HG02571 (cell line): Measurements from ENCODE around the gene THBS3.
"Not testable (repeated sequence)": the region's sequence is repeated elsewhere in the genome, so short reads cannot be mapped to it uniquely, and the experiment has no call there.

Experiments
- ATAC-seq: cut with Tn5 transposase; IDR thresholded peaks from one replicate; pipeline ENCODE4 v1.9.1; 2021; ENCODE audit warnings: mild to moderate bottlenecking, moderate library complexity; ENCODE audit not compliant: unreplicated experiment

Gene THBS3

DNA sequence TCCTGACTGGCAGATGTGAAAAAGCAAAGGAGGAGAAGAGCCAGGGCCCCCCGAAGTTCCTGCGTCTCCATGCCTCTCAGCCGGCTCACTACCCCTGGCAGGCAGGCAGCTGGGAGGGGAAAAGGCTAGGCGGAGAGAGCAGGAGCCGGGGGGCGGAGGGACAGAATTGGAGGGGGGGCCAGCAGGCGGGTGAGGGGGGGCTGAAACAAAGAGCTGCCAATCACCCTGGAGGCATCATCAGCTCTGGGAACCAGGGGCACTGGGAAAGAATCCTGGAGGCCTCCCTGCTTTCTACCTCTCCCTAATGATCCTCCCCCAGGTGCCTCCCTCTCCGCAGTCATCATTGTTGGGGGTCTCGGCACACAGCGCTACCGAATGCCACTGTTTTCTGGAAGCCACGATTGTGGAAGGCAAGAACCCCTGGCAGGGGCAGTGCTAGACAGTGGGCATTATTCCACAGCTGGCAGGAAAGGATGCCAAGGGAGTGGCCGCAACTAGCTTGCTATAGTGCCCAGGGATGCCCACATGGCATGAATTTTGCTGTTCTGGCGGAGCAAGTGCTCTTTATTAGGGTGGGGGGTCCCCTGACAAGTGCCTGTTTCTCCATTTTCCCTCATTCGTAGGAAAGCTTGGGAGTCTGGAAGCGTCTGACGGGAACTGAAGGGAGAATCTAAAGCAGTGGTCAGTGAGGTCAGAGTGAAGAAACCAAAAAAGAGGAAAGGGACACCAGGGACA lies at the start of gene THBS3:
THBS3 (minus strand) TSS at position 92 of the 735 bp plus-strand sequence; CDS start at position 71, 21 bp downstream.
- ATAC-seq, result no peak

DNA sequence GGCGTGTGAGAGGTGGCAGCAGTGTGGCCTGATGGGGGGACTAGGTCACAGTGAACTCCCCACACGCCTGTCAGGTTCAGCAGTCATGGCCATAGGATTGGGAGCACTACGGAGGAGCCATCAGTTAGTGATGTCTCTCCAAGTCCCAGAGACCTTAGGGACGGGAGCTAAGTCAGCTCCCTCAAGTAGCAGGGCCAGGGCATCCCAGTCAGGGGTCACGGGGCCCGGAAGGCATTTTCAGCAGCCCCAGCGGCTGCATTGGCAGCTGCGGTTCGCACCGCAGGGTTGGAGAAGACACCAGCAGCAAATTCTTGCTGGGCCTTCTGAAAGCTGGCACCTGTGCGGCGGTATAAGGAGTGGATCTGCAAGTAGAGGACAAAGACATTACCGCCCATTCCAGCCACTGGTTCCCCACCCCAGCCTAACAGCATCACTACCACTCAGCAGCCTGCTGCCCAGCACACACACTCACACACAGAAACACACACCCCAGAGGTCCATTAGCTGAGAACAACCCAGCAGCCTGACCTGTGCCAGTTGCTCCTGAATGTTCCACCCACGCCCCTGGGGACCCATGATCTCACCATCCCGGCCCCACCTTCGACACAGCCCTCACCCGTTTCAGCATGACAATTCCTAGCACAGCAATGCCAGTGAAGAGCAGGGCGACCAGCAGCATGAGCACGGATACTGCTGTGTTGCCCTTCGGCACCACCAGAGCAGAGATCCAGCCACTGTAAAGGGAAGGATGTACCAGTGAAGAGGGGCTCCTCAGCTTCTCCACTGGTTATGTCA lies 48.6 kb upstream of the THBS3 start:
- ATAC-seq, result no peak

DNA sequence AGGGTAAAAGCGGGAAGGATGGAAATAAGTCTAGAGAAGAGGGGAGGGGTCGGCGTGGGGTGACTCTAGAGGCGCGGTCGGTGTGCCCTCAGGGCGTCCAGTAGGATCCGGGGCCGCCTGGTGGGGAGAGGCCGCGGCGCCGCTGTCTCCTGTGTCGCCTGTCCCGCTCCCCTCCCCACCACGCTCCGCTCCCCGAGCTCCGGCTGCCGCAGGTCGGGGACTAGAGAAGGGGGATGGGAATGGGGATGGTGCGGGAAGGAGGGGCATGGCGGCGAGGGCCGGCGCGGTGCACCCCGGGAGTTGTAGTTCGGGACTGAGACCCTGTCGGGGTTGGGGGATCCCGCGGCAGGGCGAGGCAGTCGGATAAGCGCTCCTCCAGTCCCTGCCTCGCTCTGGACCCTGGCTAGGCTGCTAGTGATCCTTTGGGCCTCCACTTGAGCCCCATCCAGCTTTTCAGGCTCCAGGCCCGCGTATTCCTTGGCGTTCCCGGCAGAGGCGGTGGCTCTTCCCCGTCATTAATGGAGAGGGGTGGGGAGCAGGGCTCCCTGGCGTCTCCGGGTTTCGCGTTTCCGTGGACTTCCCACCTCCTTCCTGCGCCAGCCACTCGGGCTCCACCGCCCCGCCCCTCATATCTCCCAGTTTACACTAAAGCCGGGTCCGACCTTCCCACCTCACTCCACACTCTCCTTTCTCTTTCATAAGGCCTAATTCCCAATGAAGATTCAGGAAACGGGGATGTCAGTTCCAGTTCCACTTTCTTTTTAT lies 47.7 kb upstream of the THBS3 start, which contains the start of gene ENTREP3:
ENTREP3 (minus strand) TSS at position 241 of the 765 bp plus-strand sequence. CDS start 606 bp downstream, outside the sequence.
- no peak for ATAC-seq

DNA sequence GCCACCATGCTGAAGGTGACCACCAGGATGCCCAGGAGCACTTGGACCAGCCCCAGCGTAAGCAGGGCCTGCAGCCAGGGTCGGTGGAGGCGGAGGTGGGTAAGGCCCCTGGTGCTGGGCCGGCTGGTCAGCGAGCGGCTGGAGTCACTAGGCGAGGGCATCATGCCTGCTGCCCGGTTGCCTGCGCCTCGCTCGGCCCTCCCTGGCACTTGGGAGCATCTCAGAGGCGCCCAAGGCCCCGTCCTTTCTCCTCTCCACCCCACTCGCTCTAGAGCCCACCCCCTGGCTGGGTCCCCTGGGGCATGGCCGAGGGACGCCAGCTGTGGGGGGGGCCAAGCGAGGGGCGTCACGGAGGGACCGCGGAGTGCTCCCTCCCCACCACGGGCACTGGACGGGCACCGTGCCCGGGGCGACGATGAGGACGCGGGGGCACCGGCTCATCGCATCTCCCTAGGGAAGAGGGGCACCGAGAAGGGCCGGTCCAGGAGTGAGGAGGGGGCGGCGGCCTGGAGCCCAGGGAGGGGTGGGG lies 47.1 kb upstream of the THBS3 start:
- ATAC-seq, result no peak

DNA sequence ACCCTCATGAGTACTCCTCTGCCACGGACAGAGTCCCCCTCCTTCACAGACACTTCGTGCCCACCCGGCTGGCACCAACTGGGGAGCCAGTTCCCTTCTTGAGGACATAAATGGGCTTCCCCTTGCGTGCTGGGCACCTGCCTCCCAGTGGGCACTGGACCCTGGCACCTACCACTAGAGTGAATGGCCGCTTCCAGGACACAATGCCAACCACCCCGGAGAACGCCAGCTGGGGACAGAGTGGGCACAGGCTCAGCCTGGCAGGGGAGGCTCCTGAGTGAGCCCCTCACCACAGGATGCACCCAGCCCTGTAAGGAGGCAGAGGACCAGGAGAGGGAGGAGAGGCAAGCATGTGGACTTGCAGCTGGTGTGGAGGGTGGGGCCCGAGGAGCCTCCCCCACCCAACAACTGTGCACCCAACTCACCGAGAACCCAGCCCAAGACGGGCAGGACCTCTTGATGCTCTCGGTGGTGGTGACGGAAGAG lies 46.6 kb upstream of the THBS3 start:
- ATAC-seq, result no peak

DNA sequence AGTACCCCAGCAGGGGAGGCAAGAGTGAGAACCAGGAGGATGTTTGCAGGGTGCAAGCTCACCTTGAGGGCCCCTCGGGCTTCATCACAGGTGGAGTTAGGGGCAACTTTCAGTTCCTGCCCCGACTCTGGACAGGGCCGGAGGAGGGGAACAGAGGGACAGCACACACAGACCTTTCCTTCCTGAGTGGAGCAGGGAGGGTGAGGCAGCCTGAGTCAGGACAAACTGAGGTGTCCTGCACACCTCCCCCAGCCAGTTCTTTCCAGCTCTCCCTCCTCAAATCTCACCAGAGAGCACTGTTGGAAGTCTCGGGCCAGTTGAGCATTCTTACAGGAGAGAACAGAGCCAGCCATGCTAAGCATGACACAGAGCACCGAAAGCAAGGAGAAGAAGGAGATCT lies 46.1 kb upstream of the THBS3 start:
- ATAC-seq, result no peak

DNA sequence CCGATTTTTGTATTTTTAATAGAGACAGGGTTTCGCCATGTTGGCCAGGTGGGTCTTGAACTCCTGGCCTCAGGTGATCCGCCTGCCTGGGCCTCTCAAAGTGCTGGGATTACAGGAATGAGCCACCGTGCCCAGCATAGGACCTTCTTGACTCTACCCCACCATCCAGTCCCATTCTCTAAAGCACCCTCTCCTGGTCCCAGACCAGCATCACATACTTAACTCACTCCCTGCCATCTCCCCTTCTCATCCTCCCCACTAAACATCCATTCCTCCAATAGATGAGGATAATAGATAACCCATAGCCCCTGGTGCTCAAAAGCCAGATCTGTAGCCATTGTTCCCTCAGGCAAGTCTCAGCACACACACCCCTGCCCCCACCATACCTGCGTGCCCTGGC lies 45.5 kb upstream of the THBS3 start:
- no peak for ATAC-seq

DNA sequence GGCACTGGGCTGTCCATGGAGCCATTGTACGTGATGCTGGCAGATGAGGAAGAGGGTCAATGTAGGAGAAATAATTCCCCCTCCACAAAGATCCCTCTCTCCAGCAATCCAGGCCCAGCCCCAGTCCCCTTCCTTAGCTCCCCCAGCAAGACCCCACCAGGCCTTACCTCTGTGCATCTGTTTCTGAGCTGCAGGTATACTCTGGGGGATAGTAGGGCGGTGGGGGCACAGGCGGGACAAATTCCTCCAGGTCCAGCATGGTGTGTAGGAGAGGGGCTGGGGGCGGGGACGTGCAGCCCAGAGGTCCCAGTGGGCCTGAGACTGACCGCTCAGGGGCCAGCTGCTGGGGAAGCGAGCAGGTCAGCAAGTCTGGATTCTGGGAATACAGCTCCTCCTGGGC lies 43.9 kb upstream of the THBS3 start:
- no peak for ATAC-seq

DNA sequence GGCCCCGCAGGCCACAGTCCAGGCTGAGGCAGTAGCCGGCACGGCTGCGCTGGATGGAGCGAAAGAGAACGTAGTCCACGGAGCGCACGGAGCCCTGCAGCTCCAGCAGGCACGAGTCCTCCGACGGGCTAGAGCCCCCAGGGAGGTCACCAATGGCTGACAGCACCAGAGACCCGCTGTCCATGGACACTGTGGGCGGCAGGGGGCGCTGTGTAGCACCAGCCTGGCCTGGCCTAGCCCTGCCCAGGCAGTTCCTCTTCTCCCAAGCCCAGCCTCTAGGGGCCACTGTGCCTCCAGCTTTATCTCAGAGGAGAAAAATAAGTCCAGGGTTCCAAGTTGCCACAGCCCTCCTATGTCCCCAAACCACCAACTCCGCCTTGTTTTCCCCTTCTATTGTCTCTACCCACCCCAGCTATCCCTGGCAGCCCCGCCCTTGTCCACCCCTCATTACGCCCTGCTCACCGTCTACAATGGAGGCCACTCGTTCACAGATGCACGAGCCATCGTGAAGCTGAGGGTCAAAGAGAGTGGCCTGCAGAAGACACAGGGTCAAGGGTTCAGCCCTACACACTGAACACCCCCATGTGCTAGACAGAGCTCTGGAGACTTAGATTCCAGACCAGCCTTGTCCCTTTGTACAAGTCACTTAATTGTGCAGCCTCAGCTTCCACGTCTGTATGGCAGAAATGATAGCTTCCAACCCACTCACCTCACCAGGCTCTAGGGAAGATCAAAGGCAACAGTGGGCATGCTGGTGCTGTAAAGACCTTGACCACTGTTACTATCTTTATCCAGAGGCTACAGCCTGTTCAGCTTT lies 43.1 kb upstream of the THBS3 start:
- ATAC-seq, result peak; percentile 84

DNA sequence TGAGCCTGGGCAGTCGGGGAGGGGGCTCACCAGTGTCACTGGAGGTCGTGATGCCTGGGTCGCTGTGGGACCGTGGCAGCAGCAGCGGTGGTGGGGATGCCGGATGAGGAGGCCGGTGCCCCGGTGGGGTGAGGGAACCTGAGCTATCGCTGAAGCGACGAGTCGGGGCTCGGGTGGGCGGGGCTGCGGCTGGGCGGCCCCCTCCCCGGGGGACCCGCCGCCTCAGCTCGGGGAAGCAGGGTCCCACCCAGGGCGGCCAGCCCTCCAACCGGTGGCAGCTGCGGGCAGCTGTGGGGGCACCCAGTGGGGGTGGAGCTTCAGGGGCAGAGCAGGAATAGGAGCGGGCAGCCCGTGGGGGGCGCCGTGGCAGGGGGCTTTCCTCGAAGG lies 42.5 kb upstream of the THBS3 start:
- no peak for ATAC-seq

DNA sequence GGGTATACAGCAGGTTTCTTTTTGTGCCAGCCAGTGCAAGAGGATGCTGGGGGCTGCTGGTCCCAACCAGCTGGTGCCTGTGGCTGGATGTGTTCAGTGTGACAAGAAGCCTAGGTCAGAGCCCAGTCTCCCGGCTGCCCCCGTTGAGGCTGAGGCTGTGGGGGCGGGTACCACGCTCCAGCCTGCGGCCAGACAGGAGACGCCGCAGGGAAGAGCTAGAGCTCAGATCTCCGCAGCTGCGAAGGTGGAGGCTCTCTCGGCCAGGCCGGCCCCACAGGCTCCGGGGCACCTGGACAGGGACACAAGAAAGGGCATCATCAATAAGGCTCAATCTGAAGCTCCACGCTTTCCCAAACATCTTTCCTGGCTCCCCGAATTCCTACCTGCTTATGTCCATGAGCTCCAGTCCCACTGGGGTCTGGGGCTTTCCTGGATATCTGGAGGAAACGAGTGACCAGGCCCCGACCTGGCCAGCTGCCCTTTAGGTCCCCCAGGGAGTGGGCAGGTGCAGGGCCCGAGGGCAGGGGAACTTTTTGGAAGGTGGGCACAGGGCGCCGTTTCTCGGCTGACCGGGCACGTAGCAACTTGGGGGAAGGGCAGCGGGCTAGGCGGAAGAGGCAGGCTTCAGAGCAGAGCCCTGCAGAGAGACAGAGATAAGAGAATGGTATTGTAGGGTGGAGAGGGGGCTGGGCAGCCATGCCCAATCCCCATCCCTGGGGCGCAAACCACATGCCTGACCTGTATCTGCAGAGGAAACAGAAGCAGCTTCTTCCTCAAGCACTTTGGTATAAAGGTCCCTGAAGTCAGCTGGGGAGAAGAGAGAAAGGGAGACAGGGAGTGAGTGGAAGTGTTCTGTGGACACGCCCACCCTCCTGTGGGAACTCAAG lies 40.2 kb upstream of the THBS3 start:
- no peak for ATAC-seq

DNA sequence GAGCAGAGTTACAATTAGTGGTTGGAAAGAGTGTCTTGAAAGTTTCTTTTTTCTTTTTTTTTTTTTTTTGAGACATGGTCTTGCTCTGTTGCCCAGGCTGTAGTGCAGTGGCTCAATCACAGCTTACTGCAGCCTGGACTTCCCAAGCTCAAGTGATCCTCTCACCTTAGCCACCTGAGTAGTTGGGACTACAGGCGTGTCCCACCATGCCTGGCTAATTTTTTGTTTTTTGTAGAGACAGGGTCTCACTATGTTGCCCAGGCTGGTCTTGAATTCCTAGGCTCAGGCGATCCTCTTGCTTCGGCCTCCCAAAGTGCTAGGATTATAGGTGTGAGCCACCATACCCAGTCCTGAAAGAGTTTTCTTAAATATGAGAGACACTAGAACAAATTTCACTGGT lies 39.1 kb upstream of the THBS3 start:
- not testable (repeated sequence) for ATAC-seq

DNA sequence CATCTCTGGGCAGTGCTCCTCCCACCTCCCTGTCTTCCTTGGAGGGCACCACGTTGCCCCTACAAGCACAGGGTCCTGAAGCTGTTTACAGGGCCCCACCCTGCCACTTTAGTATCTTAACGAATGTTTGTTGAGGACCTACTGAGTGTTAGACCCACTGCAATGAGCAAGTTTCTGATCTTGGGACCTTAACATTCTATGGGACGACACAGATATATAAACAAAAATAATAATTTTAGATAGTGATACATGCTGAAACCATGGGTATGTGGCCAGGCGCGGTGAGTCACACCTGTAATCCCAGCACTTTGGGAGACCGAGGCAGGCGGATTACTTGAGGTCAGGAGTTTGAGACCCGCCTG lies 37.4 kb upstream of the THBS3 start:
- ATAC-seq, result no peak

DNA sequence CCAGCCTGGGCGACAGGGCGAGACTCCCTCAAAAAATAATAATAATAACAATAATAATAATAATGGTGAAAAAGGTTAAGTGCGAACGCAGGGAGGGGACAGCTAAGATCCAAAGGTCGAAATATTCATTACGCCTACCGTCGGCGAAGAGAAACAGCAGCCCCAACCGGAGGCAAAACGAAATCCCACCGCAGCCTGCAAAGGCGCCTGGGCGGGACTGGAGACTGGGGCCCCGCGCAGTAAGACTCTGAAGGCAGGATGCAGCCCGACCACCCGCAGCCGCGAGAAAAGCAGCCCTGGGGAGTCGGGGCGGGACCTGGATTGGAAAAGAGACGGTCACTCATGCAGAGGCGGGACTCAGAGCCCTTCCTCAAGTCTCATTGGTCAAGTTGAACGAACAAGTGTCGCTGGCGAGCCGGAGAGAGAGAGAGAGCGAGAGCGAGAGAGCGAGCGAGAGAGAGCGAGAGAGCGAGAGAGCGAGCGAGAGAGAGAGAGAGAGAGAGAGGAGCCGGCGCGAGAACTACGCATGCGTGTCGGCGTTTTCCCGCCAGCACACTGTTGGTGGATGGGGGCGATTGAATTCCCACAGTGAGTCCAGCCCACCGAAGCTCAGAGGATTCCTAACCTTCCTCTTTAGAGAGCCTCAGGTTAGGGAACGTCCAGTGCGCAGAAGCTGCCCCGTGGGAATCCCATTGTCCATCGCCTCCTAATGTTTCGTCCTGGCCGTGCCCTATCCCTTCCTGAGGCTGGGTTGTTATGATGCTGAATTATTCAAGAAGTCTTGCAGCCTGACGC lies 36.9 kb upstream of the THBS3 start:
- ATAC-seq, result peak; percentile 86

DNA sequence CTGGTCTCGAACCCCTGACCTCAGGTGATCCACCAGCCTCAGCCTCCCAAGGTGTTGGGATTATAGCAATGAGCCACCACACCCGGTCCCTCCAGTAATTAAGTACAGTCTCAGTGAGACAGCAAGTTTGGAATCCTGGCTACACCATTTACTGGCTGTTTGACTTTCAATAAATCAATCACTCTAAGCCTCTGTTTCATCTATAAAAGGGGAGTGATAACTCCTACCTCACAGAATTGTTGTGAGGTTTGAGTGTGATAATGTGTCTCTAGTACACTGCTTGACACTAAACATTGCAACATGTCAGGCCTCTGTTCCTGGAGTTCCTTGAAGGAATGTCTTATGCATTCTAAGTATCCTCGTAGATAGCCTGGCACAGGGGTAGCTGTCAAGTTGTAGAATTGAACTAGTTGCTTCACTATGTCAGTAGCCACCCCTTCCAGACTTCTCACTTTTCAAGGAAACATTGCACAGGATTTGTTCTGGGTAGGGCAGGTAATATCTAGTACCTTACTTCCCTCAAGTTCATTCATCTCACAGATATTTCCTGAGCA lies 35.2 kb upstream of the THBS3 start:
- no peak for ATAC-seq

DNA sequence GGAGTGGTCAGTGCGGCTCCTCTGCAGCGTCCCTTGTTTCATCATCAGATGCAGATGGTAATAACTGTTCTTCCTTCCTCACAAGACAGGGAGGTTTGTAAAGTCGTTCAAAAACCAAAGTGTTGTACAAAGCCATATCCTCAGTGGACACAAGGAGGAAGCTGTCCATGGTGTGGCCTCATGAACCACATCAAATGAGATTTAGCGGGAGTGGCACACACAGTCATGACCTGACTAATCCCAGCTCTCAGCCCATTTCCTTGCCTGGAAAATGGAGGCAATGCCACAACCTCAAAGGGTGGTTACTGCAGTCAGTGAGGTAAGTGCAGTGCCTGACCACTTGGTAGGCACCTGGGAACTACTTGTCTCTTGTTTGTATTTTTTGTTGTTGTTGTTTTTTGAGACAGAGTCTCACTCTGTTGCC lies 34.2 kb upstream of the THBS3 start:
- ATAC-seq, result no peak

DNA sequence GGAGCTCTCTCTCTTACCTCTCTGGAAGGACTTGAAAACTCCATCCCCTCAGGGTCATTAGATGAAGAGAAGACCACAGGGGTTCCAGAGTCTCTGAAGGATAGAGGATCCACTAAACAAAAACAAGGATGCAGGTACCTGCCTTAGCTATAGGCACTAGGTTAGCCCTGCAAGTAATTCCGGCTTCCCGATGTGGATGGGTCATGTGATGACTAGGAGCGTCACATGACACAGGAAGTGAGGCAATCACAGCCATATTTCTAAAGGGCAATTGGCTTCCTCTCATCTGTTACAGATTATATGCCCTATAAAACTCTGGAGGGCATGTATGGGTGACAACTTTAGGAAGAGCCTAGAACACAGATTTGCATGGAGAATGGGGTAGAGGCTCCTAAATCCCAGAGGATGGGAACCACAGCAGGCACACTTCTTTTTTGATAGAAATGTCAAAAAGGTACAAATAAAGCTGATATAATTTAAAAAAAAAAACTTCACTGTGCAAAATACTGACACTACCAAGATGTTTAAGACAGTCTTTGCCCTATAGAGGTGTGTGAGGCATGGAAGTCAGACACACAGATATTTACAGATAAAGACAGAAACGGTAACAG lies 33.5 kb upstream of the THBS3 start:
- ATAC-seq, result no peak

DNA sequence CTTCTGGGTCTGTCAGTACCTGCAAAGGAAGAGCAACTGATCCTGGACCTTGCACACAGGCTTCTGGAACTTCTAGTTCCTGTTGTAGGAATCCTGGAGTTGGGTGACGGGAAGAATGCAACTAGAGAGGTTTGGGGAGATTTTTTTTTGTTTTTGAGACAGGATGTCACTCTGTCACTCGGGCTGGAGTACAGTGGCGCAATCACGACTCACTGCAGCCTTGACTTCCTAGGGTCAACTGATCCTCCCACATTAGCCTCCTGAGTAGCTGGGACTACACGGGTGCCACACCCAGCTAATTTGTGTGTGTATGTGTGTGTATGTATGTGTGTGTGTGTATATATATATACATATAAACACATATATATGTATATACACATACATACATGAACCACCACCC lies 28.8 kb upstream of the THBS3 start:
- no peak for ATAC-seq
